Thoracic aorta (tissue), 2 donors: ENCODE results near the gene DCT. TPM values are rescaled to one million over a fixed set of nuclear protein-coding genes. Genes with fewer than 3 reads are reported as not detected.

ENCODE experiments used
- ATAC-seq: fragments of 150-250 bp; one replicate; pipeline ENCODE4 v1.8.0; 2017; ENCODE audit warnings: low read depth; ENCODE audit not compliant: insufficient number of reproducible peaks, low FRiP score
- DNase-seq: peaks from one replicate; pipeline ENCODE4 v3.0.0-alpha.2; 2020; ENCODE audit warnings: low spot score
- H3K27ac ChIP-seq, 2 donors: fragments of 200-600 bp; sonication (generic); 1 replicate in 1 of 2; 2 replicates in 1 of 2; pipeline ENCODE4 v1.5.1; 2016; ENCODE audit warnings: mild to moderate bottlenecking in 2 of 2, moderate library complexity in 2 of 2
- H3K27me3 ChIP-seq: fragments of 200-600 bp; sonication (generic); replicated peaks from 2 replicates; pipeline ENCODE4 v1.6.0; 2016; ENCODE audit warnings: mild to moderate bottlenecking; ENCODE audit not compliant: insufficient read depth
- H3K36me3 ChIP-seq: fragments of 200-600 bp; sonication (generic); one replicate; pipeline ENCODE4 v1.5.1; 2016
- H3K4me1 ChIP-seq, 2 donors: fragments of 200-600 bp; sonication (generic); 1 replicate in 1 of 2; 2 replicates in 1 of 2; pipeline versions ENCODE4 v1.5.1 to v1.6.0; 2016; ENCODE audit warnings: low read depth in 2 of 2, mild to moderate bottlenecking in 1 of 2; ENCODE audit not compliant: control insufficient read depth in 1 of 2
- H3K4me3 ChIP-seq: fragments of 200-600 bp; sonication (generic); 2 replicates; pipeline ENCODE4 v1.5.1; 2016; ENCODE audit warnings: mild to moderate bottlenecking
- H3K9me3 ChIP-seq: fragments of 200-600 bp; sonication (generic); 2 replicates; pipeline ENCODE4 v1.5.1; 2016
- total RNA-seq, 2 donors: library from RNA; depleted of rRNA; stranded (reverse); fragments of >200 nt; gene quantifications; one replicate each; pipeline versions ENCODE4 v1.1.0 to v1.2.3, GENCODE V29; 2016
- TF ChIP-seq, protein P1 (sequence below): fragments of 200-600 bp; sonication (generic); IDR thresholded peaks from one replicate; pipeline ENCODE4 v1.5.1; 2019; ENCODE audit warnings: antibody characterized with exemption

The DCT gene
- total RNA-seq, 2 donors from 2014 or later = 0.27 TPM; not detected in 1

DNA sequence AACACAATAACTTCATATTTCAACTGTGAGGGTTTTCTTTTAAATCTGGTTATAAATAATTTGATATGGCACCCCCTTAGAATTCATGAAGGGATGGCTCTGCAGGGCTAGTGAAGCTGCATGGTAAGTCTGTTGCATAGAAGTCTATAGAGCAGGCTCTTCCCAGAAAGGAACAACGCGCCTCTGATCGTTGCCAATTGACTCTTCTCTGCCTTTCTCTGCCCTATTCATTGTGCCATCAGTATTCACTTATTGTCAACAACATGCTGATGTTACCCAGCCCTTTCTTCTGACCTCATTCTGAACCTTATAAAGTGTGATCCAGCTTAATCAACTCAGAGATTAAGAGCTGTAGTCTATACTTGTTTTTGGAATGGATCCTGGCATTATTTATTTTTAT, 16.3 kb upstream of the DCT start:
- TF ChIP-seq, protein P1, sequence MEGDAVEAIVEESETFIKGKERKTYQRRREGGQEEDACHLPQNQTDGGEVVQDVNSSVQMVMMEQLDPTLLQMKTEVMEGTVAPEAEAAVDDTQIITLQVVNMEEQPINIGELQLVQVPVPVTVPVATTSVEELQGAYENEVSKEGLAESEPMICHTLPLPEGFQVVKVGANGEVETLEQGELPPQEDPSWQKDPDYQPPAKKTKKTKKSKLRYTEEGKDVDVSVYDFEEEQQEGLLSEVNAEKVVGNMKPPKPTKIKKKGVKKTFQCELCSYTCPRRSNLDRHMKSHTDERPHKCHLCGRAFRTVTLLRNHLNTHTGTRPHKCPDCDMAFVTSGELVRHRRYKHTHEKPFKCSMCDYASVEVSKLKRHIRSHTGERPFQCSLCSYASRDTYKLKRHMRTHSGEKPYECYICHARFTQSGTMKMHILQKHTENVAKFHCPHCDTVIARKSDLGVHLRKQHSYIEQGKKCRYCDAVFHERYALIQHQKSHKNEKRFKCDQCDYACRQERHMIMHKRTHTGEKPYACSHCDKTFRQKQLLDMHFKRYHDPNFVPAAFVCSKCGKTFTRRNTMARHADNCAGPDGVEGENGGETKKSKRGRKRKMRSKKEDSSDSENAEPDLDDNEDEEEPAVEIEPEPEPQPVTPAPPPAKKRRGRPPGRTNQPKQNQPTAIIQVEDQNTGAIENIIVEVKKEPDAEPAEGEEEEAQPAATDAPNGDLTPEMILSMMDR = no peak
- no peaks in the 10 kb centered on the region for H3K36me3 ChIP-seq
- no peaks in the 10 kb centered on the region for H3K9me3 ChIP-seq
- no peaks in the 10 kb centered on the region for H3K4me1 ChIP-seq
- H3K27me3 ChIP-seq = no peaks in the 10 kb centered on the region
- ATAC-seq (no peak), DNase-seq (no peak)
- no peak overlapping the region for H3K4me3 ChIP-seq
- H3K27ac ChIP-seq = no peak overlapping the region

DNA sequence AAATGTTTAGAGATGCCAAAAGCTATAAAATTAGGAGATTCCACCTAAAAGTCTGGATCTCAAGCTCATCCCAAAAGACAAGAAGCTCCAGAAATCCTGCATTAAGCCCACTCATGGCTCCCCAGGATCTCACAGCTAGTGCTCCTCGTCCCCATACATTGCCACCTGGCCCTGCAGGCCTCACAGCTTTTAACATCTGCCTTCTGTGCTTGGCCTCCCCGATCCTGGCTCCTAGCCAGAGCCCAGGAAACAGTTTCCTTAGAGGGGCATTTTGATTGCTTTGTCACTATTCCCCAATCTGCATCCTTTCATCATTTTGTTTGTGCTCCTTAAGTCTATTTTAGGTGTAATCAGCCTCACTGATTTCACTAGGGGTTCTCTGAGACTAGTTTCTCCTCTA, 14.5 kb upstream of the DCT start:
- H3K4me3 ChIP-seq = no peak overlapping the region
- H3K36me3 ChIP-seq = no peaks in the 10 kb centered on the region
- ATAC-seq = no peak
- H3K4me1 ChIP-seq = no peaks in the 10 kb centered on the region
- H3K9me3 ChIP-seq = no peaks in the 10 kb centered on the region
- H3K27ac ChIP-seq = no peak overlapping the region
- DNase-seq = no peak
- TF ChIP-seq, protein P1 = no peak
- H3K27me3 ChIP-seq = no peaks in the 10 kb centered on the region

DNA sequence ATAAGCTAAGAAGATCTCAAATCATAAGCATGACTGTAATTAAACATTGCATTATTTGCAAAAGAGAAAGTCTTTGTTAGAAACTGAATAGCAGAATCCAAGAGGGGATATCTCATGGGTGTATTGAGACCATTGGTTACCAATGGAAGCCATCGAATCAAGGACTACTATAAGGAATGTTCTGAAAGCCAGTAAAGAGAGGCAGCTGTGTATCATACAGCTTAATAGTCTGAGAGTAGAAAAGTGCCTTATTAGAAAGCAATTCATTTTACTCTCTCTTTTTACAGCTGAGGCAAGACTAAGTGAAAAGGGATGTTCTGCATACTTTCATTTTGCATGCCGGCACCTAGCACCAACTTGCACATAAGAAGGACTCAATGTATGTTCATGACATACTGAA, 7.6 kb upstream of the DCT start:
- DNase-seq = no peak
- TF ChIP-seq, protein P1 = no peak
- no peak for ATAC-seq
- no peak overlapping the region for H3K27ac ChIP-seq
- H3K27me3 ChIP-seq = no peaks in the 10 kb centered on the region
- no peaks in the 10 kb centered on the region for H3K9me3 ChIP-seq
- H3K36me3 ChIP-seq = no peaks in the 10 kb centered on the region
- no peaks in the 10 kb centered on the region for H3K4me1 ChIP-seq
- no peak overlapping the region for H3K4me3 ChIP-seq

DNA sequence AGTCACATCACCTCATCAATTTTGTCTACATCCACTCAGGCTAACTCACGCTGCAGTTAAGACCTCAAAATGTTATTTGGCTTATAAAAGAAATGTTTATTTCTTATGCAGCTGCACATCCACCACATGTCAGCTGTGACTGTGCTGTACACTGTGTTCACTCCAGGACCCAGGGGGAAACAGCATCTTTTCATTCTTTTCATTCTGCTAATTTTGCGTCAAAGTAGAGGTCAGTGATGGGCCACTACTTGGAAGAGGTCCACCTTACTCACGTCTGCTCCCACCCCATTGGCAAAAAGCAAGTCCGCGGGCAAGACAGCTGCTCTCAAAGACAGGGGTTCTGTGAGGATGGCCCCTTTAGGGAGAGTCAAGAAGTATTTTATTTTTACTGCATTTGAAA, 4.5 kb upstream of the DCT start:
- DNase-seq (no peak), ATAC-seq (no peak)
- no peaks in the 10 kb centered on the region for H3K4me1 ChIP-seq
- no peak overlapping the region for H3K4me3 ChIP-seq
- H3K27ac ChIP-seq = no peak overlapping the region
- H3K9me3 ChIP-seq = no peaks in the 10 kb centered on the region
- H3K36me3 ChIP-seq = no peaks in the 10 kb centered on the region
- H3K27me3 ChIP-seq = no peaks in the 10 kb centered on the region
- TF ChIP-seq, protein P1 = no peak

DNA sequence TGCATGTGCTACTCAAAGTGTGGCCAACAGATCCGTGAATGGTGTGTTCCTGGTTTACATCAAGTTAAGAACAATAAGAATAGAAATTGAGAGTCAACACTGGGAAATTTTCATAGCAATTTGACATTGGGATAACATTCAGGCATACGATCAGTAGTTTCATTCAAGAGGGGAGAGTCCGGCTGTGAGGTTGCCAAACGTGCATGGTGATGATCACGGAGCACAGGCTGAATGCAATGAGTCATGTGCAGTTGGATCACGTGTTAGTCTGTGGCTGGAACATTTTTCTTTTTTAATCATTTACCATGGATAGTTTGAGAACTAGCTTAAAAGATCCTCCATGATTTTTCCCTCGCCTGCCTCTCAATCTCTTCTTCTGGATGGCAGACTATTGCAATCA, 2.5 kb upstream of the DCT start:
- ATAC-seq = no peak
- TF ChIP-seq, protein P1 = no peak
- no peaks in the 10 kb centered on the region for H3K4me1 ChIP-seq

More for the DNA sequence above, 2.5 kb upstream of the DCT start:
- no peaks in the 10 kb centered on the region for H3K9me3 ChIP-seq
- no peaks in the 10 kb centered on the region for H3K27me3 ChIP-seq
- no peaks in the 10 kb centered on the region for H3K36me3 ChIP-seq
- DNase-seq = no peak
- H3K4me3 ChIP-seq = no peak overlapping the region
- H3K27ac ChIP-seq = no peak overlapping the region
